WTC11 (cell line): ENCODE data around the gene ENPP6.

ENCODE experiments used
- ATF2 ChIP-seq: sonication (generic); formaldehyde crosslinking; IDR thresholded peaks from 2 replicates; pipeline ENCODE4 v1.8.1; 2022; ENCODE audit warnings: low read depth, missing genetic modification reagents, borderline replicate concordance
- NFE2L1 ChIP-seq: sonication (generic); formaldehyde crosslinking; IDR thresholded peaks from 2 replicates; pipeline ENCODE4 v1.8.1; 2023; ENCODE audit warnings: missing genetic modification reagents
- TF ChIP-seq, protein P1 (sequence below): sonication (generic); formaldehyde crosslinking; IDR thresholded peaks from 2 replicates; pipeline ENCODE4 v1.8.0; 2023; ENCODE audit warnings: missing genetic modification reagents, mild to moderate bottlenecking, borderline replicate concordance
- TF ChIP-seq, protein P2 (sequence below): fragments of 200-600 bp; IDR thresholded peaks from 2 replicates; pipeline ENCODE4 v1.8.0; 2022; ENCODE audit warnings: antibody characterized with exemption
- TF ChIP-seq, protein P3 (sequence below): sonication (generic); formaldehyde crosslinking; IDR thresholded peaks from 2 replicates; pipeline ENCODE4 v1.8.1; 2022; ENCODE audit warnings: missing genetic modification reagents, borderline replicate concordance
- TF ChIP-seq, protein P4 (sequence below): sonication (generic); formaldehyde crosslinking; IDR thresholded peaks from 2 replicates; pipeline ENCODE4 v1.8.0; 2022; ENCODE audit warnings: mild to moderate bottlenecking, missing genetic modification reagents
- TF ChIP-seq, protein P5 (sequence below): sonication (generic); formaldehyde crosslinking; IDR thresholded peaks from 2 replicates; pipeline ENCODE4 v1.8.1; 2022; ENCODE audit warnings: mild to moderate bottlenecking, moderate library complexity, missing genetic modification reagents

DNA sequence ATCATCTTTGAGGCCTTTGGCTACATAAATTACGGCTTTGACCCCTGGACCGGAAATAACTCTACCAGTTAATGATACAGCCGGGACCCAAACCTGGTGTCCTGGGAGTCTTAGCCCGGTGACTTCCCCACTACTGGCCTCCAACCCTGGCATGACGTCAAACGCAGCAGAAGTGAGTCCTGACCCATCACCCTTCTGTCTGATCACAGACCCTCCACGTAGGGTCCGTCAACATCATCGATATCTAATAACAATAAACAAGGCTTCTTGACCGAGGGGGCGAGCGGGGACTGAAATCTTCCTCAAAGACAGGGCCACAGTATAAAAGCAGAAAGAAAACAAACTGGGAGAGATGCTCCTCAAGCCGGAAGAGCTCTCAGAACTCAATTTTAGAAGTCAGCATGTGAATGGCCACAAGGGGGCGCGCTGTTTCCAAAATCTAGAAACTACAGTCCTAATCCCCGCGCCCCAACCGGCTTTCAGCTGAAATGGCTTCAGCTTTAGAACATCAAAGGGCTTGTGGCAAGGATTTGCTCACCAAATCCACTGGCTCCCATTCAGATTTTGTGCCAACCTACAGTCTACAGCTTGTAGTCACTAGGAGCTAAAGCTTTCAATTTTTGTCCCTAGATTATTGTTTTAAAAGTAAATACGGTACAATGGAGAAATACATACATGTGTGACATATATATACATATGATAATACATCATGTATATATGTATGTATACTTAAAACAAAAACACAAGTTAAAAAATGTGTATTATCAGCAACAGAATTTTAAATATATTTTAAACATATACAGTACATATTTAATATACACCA, 46.4 kb upstream of the ENPP6 start:
- TF ChIP-seq, protein P1, sequence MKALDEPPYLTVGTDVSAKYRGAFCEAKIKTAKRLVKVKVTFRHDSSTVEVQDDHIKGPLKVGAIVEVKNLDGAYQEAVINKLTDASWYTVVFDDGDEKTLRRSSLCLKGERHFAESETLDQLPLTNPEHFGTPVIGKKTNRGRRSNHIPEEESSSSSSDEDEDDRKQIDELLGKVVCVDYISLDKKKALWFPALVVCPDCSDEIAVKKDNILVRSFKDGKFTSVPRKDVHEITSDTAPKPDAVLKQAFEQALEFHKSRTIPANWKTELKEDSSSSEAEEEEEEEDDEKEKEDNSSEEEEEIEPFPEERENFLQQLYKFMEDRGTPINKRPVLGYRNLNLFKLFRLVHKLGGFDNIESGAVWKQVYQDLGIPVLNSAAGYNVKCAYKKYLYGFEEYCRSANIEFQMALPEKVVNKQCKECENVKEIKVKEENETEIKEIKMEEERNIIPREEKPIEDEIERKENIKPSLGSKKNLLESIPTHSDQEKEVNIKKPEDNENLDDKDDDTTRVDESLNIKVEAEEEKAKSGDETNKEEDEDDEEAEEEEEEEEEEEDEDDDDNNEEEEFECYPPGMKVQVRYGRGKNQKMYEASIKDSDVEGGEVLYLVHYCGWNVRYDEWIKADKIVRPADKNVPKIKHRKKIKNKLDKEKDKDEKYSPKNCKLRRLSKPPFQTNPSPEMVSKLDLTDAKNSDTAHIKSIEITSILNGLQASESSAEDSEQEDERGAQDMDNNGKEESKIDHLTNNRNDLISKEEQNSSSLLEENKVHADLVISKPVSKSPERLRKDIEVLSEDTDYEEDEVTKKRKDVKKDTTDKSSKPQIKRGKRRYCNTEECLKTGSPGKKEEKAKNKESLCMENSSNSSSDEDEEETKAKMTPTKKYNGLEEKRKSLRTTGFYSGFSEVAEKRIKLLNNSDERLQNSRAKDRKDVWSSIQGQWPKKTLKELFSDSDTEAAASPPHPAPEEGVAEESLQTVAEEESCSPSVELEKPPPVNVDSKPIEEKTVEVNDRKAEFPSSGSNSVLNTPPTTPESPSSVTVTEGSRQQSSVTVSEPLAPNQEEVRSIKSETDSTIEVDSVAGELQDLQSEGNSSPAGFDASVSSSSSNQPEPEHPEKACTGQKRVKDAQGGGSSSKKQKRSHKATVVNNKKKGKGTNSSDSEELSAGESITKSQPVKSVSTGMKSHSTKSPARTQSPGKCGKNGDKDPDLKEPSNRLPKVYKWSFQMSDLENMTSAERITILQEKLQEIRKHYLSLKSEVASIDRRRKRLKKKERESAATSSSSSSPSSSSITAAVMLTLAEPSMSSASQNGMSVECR (CRISPR knock-in tag) = no peak
- TF ChIP-seq, protein P2, sequence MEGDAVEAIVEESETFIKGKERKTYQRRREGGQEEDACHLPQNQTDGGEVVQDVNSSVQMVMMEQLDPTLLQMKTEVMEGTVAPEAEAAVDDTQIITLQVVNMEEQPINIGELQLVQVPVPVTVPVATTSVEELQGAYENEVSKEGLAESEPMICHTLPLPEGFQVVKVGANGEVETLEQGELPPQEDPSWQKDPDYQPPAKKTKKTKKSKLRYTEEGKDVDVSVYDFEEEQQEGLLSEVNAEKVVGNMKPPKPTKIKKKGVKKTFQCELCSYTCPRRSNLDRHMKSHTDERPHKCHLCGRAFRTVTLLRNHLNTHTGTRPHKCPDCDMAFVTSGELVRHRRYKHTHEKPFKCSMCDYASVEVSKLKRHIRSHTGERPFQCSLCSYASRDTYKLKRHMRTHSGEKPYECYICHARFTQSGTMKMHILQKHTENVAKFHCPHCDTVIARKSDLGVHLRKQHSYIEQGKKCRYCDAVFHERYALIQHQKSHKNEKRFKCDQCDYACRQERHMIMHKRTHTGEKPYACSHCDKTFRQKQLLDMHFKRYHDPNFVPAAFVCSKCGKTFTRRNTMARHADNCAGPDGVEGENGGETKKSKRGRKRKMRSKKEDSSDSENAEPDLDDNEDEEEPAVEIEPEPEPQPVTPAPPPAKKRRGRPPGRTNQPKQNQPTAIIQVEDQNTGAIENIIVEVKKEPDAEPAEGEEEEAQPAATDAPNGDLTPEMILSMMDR = peak; percentile 89
- TF ChIP-seq, protein P3, sequence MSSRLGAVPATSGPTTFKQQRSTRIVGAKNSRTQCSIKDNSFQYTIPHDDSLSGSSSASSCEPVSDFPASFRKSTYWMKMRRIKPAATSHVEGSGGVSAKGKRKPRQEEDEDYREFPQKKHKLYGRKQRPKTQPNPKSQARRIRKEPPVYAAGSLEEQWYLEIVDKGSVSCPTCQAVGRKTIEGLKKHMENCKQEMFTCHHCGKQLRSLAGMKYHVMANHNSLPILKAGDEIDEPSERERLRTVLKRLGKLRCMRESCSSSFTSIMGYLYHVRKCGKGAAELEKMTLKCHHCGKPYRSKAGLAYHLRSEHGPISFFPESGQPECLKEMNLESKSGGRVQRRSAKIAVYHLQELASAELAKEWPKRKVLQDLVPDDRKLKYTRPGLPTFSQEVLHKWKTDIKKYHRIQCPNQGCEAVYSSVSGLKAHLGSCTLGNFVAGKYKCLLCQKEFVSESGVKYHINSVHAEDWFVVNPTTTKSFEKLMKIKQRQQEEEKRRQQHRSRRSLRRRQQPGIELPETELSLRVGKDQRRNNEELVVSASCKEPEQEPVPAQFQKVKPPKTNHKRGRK (CRISPR knock-in tag) = no peak
- TF ChIP-seq, protein P4, sequence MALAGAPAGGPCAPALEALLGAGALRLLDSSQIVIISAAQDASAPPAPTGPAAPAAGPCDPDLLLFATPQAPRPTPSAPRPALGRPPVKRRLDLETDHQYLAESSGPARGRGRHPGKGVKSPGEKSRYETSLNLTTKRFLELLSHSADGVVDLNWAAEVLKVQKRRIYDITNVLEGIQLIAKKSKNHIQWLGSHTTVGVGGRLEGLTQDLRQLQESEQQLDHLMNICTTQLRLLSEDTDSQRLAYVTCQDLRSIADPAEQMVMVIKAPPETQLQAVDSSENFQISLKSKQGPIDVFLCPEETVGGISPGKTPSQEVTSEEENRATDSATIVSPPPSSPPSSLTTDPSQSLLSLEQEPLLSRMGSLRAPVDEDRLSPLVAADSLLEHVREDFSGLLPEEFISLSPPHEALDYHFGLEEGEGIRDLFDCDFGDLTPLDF (CRISPR knock-in tag) = no peak
- TF ChIP-seq ATF2 (no peak), NFE2L1 (no peak)
- TF ChIP-seq, protein P5, sequence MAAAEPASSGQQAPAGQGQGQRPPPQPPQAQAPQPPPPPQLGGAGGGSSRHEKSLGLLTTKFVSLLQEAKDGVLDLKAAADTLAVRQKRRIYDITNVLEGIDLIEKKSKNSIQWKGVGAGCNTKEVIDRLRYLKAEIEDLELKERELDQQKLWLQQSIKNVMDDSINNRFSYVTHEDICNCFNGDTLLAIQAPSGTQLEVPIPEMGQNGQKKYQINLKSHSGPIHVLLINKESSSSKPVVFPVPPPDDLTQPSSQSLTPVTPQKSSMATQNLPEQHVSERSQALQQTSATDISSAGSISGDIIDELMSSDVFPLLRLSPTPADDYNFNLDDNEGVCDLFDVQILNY (CRISPR knock-in tag) = no peak
